Right lung (tissue), 5 donors: ENCODE data around the gene GCSAM. TPM values are rescaled to one million over a fixed set of nuclear protein-coding genes. Genes with fewer than 3 reads are reported as not detected.

Source experiments
- DNase-seq, 2 donors: peaks; one replicate each; pipeline ENCODE4 v3.0.0-alpha.2; 2013
- polyA plus RNA-seq, 5 donors: library from polyadenylated mRNA; unstranded; fragments of 120-200 nt; gene quantifications; one replicate each; pipeline versions ENCODE4 v1.2.1 to v1.2.3, GENCODE V29; 2013; ENCODE audit warnings: inconsistent platforms in 1 of 5, low replicate concordance in 1 of 5; ENCODE audit not compliant: insufficient read length in 5 of 5, insufficient read depth in 1 of 5

GCSAM gene
- polyA plus RNA-seq, 5 donors = 1.5 to 2.4 (median 1.7) TPM

DNA sequence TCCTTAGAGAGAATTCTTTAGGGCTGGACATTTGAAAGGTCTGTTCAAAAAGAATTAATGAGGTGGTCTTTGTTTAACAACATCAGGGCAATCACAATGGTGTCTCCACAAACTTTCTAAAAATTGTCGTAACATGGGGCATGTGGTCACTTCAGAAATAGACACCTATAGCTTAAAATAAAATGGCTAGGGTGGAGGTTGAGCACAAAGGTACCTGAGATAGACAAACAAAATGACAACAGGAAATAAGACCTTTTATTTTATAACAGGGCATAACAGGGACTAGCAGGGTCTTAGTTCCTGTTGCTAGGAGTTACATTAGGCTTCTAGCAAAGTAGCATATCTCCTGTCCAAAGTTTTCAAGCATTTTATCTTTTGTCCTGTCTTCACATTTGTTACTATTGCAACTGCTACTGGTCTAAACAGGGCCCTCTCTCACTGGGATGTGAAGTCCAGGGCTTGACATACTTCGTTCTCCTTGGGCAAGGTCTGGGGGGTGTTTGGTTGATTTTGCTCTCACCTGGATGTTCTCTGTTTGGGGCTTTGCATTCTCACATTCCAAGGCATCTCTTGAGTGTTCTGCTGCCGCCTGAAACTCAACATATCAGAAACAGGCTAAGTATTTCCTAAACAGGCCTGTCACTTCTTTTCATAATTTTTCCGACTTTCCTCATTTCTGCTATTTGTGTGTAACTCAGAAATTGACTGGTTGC lies 3.0 kb downstream of the GCSAM start:
- no peak for DNase-seq

DNA sequence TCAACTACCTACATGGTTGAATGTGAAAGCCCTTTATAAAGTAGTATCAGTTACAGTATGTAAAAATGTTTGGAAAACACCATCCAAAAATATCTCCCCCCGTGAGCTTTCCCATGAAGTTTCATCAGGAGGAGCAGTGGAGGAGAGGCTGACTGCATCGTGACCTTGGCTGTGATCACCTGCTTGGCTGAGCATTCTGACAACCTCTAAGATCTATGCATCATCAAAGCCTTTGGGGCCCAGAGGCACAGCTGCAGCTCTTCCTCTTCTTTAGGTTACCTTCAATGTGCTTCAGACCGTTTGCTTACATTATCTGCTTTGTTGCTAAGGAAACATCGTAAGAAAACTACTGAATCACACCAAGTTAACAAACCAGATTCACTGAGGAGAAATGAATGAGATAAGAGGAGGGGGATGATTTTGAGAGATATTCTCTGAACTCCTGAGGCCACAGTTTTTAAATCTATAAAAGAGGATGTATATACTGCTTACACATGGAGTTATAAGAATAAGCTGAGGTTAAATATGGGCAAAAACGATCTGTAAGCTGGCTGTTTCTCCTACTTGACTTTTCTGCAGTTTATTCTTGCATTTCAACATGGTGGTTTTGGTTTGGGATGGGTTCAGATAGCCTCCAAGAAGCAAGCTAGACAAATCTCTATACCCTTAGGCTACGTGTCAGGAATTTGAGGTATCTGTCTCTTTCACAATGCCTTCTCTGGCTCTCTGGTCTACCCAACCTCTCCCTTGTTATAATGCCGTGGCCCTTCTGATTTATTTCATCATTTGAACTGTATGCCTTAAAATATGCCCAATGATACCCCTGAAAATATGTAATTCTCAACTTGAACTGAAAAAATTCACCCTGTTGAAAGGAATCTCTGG lies 4.0 kb downstream of the GCSAM start:
- DNase-seq = no peak

DNA sequence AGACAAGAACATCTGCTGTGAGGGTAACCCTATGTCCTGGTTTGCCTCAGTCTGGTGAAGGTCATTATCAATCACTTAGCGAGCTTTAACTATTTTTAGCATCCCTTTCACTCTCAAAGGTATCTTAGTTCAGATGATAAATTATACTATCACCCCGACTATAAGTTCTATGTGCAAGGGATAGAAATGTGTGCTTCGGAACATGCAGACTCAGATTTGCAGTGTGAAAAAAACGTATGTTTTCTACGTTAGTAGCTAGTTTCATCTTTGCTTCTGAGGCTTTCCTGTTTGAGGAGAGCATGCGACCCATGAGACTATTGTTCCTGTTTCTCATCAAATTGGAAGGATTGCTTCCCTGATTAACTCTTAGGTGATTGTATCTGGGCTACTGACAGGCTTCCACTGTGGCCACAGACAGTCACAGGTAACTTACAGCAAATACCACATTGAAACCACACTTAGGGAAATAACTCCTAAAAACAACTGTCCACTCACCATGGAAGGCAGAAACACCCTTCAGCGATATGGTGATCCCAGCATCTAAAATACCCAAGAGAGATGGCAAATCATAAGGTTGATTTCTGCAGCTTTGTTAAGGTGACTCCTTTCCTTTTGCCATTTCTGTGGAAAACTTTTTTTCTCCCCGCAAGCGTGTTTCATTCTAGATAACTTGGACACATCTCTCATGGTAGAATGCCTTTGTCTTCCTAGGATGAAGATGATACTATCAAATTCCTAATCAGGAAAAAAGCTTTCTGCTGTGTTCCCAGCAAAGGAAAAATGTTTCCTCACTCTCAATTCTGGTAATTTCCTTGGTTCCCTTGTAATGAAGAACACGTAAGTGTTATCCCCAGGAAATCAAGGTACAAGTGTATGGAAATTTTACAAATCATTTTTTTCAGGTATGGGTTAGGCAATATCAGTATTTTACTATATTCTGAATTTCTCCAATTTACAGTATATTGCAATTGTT lies 5.2 kb downstream of the GCSAM start:
- DNase-seq = no peak

DNA sequence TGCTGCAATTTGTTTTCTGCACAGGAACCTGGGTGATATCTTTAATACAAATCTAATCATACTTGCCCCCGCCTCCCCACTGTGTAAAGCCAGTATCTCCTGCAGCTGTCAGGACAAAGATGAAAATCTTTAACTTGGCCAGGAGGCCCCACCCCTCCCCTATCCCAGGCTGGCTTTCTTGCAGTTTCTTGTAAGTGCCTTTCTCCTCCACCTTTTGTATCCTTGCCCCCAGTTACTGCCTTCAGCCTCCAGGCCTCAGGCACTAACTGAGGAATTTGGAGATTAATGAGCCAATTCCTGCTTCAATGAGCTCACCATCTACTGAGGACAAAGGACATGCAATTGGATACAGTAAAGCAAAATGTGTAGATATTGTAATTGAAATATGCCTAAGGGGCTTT lies 6.5 kb downstream of the GCSAM start:
- DNase-seq = no peak

DNA sequence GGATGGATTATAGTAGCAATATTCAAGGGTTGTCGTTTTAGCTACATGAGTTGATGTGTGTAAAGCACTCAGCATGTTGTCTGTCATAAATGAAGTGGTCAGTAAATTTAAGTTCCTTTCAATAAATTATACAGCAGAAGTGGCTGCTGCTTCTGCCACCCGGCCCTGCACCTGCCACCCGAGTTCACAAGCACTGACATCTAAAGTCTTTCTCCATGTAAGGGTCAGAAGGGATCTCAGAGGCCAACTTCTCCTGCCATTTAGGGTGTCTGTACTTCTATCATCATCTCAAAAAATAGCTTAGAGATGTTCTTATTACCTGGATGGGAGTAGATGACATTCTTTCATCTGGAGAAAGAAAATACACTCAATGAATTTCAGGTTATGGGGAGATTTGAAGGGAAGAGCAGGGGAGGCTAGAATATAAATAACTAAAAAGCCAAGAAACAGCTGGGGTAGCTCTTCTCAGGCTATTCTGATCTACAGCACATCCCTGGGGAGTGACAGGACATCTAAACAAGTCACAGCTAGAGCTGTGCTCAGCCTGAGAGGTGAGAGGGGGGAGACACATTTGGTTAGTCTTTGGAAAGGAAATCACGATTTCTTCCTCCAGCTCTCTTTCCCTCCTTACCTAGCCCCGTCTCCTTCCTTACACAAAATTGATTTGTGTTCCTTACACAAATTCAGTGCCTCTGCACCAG lies 8.0 kb downstream of the GCSAM start:
- DNase-seq = no peak

DNA sequence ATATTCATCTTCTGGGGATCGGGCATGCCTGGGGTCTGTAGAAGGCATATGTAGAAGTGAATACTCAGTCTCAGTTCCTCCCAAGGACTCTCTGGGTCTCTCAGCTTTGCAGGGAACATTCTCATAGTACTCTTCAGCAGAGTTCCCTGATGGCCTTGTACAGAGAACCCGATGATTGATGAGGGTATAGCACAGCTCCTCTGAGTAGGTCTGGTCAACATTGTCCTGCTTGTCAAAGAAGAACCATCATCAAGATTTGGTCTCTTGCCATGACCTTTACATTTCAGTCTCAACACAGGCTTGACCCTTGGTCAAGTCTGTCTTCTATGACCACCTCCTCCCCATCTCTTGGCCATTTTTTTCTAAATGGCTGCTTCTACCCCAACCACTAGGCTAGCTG lies 9.5 kb downstream of the GCSAM start:
- DNase-seq = no peak

DNA sequence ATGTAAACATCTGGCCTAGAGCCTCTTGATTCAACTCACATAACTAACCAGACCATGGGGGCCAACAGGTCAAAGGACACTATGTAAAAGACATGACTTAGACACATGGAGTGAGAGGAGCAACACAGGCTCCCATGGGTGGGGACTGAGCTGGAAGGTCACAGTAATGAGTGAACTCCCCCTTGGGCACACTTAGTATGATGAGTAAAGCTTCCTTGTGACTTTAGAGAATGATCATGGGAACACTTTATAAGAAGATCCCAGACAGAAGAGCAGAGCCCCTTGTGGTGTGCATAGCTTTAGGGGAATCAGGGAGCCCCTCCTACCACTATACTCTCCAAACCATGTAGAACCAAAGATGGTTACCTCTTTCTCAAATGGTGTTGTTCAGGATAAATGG lies 10.2 kb downstream of the GCSAM start:
- DNase-seq = no peak

DNA sequence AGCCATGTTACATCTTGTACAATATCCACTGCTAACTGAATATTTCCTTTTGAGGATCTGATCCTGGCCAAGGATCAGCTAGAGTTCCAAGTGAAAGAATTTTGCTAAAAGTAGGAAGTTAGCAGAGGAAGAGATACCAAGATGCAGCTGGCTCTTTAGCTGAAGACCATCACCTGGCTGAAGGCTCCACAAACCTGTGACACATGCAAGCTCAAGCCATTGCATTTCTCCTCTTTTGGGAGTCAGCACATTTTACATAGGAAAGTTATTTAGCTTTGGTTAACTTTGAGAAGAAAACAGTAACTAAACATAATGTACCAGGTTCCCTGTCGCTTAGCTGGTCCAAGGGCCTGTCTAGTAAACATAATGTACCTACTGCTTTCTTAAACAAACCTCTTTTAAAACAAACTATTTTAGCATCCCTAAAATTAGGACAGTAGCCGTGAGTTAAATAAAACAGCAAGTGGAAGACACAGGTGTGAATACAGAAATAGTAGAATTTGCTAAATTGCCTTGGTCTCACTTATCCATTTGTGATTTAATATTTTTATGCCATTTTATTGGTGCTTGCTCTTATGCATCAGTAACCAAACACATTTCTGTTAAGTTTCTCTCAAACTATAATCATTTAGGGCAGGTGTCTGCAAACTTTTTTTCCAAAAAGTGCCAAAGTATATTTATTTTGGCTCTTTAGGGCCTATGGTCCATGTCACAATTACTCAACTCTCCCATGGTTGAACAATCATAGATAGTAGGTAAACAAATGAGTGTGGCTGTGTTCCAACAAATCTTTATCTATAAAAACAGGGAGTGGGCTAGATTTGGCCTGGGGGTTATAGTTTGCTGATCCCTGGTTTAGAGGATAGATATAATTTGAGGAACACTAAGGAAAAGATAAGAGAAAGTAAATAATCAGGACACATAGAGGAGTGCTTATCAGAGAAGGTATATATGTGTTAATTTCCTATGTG lies 11.2 kb downstream of the GCSAM start:
- no peak for DNase-seq

DNA sequence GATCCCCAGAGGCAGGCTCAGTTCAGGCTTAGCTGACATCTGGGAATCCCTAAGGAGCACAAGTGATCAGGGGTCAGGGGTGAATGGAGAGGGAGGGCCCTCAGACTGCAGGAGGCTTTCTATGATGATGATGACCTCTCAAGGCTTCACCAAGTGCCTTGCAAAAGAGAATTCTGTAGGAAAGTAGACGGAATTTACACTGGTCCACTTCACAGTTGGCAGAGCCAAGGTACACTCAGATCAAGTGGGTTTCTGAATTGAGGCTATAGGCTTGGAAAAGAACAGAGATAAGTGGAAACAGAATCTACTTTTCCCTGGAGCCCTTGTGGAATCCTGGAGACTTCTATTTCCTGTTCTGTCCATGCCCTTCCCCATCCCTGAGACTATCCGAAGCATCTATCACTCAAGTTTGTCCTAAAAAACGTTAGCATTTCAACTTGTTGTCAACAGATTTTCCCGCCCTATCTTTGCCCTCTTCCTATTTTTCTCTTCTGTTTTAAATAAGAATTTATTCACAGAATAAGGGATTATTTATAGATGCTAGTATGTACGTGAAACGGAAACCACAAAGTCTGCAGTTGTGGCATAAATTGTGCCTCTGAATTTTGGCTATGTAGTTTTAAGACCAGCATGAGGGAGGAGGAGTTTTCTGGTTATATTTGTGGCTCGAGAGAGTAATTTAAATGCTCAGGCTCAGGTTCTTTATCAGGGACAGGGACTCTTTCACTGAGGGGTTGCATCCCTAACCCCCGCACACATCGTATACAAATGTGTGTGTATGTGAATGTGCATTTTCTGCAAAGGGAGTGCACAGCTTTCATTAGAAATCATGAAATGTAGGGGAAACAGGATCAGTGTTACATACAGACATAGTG lies 12.8 kb downstream of the GCSAM start:
- no peak for DNase-seq

DNA sequence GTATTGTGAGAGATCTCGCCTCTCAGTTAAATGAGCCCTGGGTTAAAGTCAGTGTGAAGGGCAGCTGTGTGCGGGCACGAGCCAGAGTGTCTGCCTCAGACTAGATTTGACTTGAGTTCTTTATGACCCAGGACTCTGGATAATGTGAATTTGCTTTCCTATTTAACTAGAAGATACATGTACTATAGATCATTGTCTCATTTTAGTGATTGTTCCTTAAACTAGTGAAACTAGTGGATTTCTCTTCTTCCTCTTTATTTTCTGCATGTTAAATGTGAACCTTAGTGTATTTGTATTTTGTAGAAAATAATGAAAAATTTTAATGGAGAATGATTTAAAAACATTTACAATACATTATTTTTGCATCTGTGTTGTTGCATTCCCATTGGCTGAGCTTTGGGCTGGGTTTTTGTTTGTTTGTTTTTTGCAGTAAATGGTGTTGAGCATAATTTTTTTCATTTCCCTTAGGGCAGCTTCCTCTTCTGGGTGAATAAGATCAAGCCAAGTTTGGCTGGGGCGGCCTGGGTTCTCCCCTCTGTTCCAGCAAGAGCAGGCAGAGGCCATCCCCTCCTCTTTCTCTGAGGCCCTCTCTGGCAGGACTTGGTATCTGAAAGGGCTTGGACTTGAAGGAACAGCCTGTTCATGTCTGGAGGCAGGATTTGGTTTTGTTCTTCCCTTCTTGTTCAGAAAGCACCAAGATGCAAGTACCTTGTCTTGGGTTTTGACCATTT lies 15.0 kb downstream of the GCSAM start:
- no peak for DNase-seq

DNA sequence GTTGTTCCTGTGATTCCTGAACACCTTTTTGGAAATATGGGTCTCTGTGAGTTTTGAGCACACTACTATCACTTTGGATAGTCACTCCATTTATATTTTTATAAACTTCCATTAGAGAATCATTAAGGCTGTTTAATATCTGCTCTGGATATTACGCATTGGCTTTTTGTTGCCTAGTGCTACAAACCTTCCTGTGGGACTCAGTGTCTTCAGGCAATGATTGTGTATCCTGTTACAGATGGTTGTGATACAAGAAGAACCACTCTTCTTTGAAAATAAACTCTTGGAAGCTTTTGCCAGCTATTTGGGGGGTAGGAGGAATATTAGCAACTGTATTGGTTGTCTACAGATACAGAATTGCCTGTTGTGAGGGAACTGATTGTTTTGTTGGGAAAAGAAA lies 15.6 kb downstream of the GCSAM start:
- no peak for DNase-seq

DNA sequence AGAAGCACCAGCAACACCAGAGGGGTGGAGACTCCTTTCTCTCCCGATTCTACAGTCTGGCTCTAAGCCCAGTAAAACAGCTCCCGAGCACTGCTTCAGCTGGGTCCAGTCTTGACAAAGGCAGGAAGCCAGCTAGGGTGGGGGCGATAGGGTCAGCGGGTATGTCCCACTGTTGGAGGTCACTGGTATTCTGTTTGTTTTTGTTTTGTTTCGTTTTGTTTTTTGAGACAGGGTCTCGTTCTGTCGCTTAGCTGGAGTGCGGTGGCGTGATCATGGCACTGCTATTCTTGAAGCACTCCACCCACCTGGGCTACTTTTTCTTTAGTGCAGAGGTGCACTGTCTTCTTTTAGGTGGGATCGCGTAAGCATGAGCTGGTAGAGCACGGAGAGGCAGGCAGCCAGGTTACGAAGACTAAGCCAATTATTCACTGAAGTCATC lies 16.3 kb downstream of the GCSAM start:
- no peak for DNase-seq

DNA sequence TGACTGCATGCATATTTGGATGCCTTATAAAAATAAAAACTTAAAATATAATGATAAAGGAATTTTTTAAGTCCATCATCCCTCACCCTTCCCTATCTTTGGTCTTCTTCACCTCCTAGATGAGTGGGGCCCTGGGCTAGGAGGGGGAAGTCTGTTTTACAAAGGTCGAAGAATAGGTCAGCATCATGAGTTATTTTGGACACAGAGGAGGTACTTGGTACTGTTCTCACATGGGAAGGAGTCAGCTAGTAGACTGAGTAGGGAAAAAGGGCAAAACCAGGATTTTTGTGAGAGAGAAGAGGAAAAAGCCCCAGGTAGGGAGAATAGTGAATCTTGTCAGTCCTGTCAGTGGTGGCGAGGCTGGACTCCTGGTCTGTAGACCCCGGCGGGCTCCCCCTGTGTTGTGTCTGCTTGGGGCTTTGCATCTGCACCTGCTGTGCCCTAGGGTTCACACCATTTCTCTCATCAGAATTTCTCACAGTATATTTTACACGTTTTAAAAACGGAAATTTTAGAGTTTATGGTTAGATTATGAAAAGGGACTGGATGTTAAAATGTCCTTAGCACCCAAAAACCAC lies 17.2 kb downstream of the GCSAM start:
- no peak for DNase-seq

DNA sequence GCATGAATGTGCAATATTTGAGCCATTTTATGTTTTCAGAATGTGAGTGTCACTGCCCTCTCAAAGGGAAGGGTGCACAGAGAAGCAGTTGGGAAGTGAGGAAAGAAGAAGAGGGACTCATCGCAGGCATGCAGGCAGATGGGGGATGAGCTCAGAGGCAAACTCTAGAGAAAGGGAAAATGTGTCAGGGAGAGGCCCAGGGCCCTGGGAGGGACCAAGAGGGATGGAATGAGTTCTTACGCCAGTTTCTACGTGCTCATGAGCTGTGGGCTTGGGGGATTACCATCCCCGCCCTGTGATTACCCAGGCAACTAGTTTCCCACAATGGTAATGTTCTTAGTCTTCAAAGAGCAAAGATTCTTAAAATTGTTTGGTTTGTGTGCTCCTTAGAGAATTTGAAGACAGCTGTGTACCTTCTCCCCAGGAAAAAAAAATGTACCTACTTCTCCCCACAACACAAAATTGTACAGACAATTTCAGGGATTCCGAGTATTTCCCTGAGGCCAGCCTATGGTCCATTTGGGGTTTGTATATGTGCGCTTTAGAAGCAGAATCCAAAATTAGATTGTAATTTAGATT lies 17.8 kb downstream of the GCSAM start:
- no peak for DNase-seq

DNA sequence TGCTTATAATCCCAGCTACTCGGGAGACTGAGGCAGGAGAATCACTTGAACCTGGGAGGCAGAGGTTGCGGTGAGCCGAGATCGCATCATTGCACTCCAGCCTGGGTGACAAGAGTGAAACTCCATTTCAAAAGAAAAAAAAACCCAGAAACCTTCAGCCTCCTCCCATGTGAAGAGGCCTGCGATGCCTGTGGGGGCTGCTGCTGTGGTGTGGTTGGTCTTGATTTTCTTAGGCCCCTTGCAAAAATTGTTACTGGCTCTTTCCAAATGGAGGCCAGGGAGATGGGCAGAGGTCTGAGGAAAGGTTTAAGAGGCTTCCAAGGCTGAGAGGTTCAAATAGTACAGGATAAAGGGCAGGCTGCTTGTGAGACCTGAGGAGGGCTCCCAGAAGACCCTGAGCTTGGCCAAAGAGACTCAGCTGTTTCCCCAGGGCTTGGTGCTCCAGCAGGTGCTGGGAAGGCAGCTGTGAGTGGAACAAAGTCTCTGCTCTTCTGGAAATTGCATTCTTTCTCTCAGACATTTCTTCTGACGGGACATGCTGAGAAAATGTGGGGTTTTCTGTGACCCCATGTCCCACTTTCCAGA lies 18.4 kb downstream of the GCSAM start:
- no peak for DNase-seq

DNA sequence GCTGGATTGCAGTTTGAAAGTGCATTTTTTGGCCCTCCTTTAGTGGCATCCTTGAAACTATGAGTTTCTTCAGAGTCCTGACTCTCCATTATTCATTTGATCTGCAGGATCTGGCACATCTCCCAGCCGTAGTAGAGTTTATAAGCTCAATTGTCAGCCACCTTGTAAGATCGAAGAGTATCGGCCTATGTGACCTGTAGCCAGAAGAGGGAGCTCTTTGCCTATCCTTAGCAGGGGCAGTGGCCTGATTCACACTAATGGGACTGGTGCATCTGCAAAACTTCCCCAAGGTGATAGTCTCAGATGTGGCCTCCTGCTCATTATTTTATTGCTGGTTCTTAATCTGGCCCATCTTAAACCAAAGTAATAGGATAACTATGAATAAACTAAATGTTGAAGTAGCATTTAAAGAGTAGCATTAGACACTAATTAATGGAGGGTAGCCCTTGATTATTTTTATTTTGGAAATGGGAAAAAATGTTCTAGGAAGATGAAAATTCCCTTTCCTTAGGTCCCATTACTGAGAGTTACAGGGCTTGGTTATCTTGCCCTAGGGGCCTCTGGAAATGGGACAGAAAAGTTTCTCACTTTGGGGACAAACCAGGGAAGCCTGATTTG lies 21.2 kb downstream of the GCSAM start:
- no peak for DNase-seq

DNA sequence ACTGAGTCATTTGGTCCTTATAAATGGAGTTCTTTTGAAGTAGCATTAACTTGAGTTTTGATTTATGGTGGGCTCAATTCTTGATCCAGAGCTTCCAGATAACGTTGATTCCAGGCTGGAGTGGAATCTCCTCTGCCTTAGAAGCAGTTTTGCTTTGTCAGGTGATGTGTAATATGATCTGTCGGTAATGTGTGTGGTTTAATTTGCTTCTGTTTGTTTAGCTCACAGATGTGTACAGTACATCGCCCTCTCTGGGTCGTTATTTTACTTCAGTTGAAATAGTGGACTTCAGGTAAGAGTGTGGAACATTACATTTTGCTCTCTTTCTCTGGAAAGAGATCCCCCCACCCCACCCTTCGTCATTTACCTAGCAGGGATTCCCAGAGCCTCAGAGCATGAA lies 23.7 kb downstream of the GCSAM start:
- DNase-seq = no peak
